H1 (cell line): ENCODE results near the gene ZNF282. TPM values are rescaled to one million over a fixed set of nuclear protein-coding genes. Genes with fewer than 3 reads are reported as not detected.
A peak's percentile ranks its signal among the peaks of the same experiment; 100 is the strongest.

ENCODE experiments used
- CTCF ChIA-PET: fragments of 300-600 bp; sonication (Branson Sonifier 250); formaldehyde crosslinking; loops from one replicate; lab custom pipeline; 2021; ENCODE audit not compliant: partially characterized antibody; lab: Charles Lee
- POLR2A ChIA-PET: fragments of 300-600 bp; sonication (Branson Sonifier 250); formaldehyde crosslinking; loops from one replicate; lab custom pipeline; 2021; ENCODE audit warnings: inconsistent platforms; ENCODE audit not compliant: partially characterized antibody; lab: Charles Lee
- DNase-seq, 2 experiments: peaks; one replicate each; pipeline versions ENCODE4 v3.0.0 to v3.0.0-alpha.2; 2010 to 2022; ENCODE audit warnings: low spot score in 2 of 2, low read depth in 1 of 2, mixed read lengths in 1 of 2
- FAIRE-seq: peaks from 2 replicates; lab custom pipeline; 2011; peaks lifted over from hg19 to GRCh38; lab: Jason Lieb, UNC
- H2AFZ ChIP-seq: 2 replicates; pipeline ENCODE4 v1.8.1; 2012; ENCODE audit warnings: low read length, inconsistent platforms
- H2AK5ac ChIP-seq: 2 replicates; pipeline ENCODE4 v1.6.1; 2013; ENCODE audit warnings: low read depth, low read length
- H2BK120ac ChIP-seq: replicated peaks from 2 replicates; pipeline ENCODE3; 2013; ENCODE audit warnings: low read depth, low read length, inconsistent platforms
- H2BK12ac ChIP-seq: 2 replicates; pipeline ENCODE4 v1.6.1; 2013; ENCODE audit warnings: low read depth, low read length
- H2BK15ac ChIP-seq: 2 replicates; pipeline ENCODE4 v1.6.1; 2013; ENCODE audit warnings: low read length
- H2BK20ac ChIP-seq: 2 replicates; pipeline ENCODE4 v1.6.1; 2013; ENCODE audit warnings: low read length
- H2BK5ac ChIP-seq: 2 replicates; pipeline ENCODE4 v1.6.1; 2013; ENCODE audit warnings: low read depth, low read length
- H3K14ac ChIP-seq: 2 replicates; pipeline ENCODE4 v1.6.1; 2013; ENCODE audit warnings: inconsistent platforms; ENCODE audit not compliant: insufficient read length
- H3K18ac ChIP-seq: 2 replicates; pipeline ENCODE4 v1.6.1; 2013; ENCODE audit warnings: low read length; ENCODE audit errors: extremely low read depth
- H3K23ac ChIP-seq: 2 replicates; pipeline ENCODE4 v1.6.1; 2013; ENCODE audit warnings: inconsistent platforms; ENCODE audit not compliant: insufficient read length
- H3K23me2 ChIP-seq: 2 replicates; pipeline ENCODE4 v1.6.1; 2013; ENCODE audit warnings: low read depth, low read length
- H3K27ac ChIP-seq: 2 replicates; pipeline ENCODE4 v1.6.1; 2011; ENCODE audit warnings: low read depth, low read length, inconsistent platforms
- H3K27me3 ChIP-seq, 4 experiments: replicated peaks in 1 of 4; 1 replicate in 1 of 4; 2 replicates in 3 of 4; pipeline versions ENCODE4 v1.6.1 to v1.8.1; 2011 to 2013; ENCODE audit warnings: low read length in 3 of 4, mild to moderate bottlenecking in 3 of 4, inconsistent platforms in 2 of 4, mixed read lengths in 2 of 4, moderate library complexity in 1 of 4; ENCODE audit not compliant: control insufficient read depth in 3 of 4, insufficient read depth in 3 of 4; ENCODE audit errors: extremely low read depth in 1 of 4
- H3K36me3 ChIP-seq, 4 experiments: 2 replicates each; pipeline versions ENCODE4 v1.6.1 to v1.8.1; 2011 to 2013; ENCODE audit warnings: mild to moderate bottlenecking in 4 of 4, low read length in 3 of 4, moderate library complexity in 2 of 4, control low read depth in 1 of 4, inconsistent platforms in 1 of 4; ENCODE audit not compliant: insufficient read depth in 4 of 4, control insufficient read depth in 2 of 4
- H3K4ac ChIP-seq: replicated peaks from 2 replicates; pipeline ENCODE3; 2013; ENCODE audit warnings: low read length, low read depth, mixed read lengths, inconsistent platforms; ENCODE audit not compliant: insufficient read length
- H3K4me1 ChIP-seq, 4 experiments: replicated peaks in 1 of 4; 1 replicate in 1 of 4; 2 replicates in 3 of 4; pipeline versions ENCODE4 v1.6.1 to v1.8.1; 2011 to 2013; ENCODE audit warnings: low read length in 3 of 4, inconsistent platforms in 2 of 4, mixed read lengths in 1 of 4; ENCODE audit not compliant: insufficient read depth in 4 of 4, control insufficient read depth in 3 of 4
- H3K4me2 ChIP-seq, 2 experiments: 2 replicates each; pipeline versions ENCODE4 v1.6.1 to v1.8.1; 2011 to 2013; ENCODE audit warnings: low read depth in 2 of 2, low read length in 2 of 2, control low read depth in 1 of 2, inconsistent platforms in 1 of 2, mild to moderate bottlenecking in 1 of 2; ENCODE audit not compliant: insufficient read depth in 1 of 2
- H3K4me3 ChIP-seq, 4 experiments: fragments of 200-600, 300-600 bp in 1 of 4; sonication (generic), shearing (Covaris generic), sonication (Bioruptor Twin) in 1 of 4; 2 replicates each; pipeline versions ENCODE4 v1.5.1 to v1.8.1; 2011 to 2016; ENCODE audit warnings: low read length in 4 of 4, low read depth in 3 of 4, control low read depth in 2 of 4, inconsistent platforms in 2 of 4, mild to moderate bottlenecking in 2 of 4, mixed read lengths in 1 of 4, moderate library complexity in 1 of 4; ENCODE audit not compliant: insufficient read depth in 2 of 4; ENCODE audit errors: extremely low read depth in 1 of 4
- H3K56ac ChIP-seq: replicated peaks from 2 replicates; pipeline ENCODE3; 2013; ENCODE audit warnings: low read depth, mild to moderate bottlenecking, mixed read lengths, low read length, inconsistent platforms; ENCODE audit not compliant: insufficient read length
- H3K79me1 ChIP-seq: 2 replicates; pipeline ENCODE4 v1.6.1; 2013; ENCODE audit warnings: low read depth, low read length, control low read depth
- H3K79me2 ChIP-seq, 2 experiments: 2 replicates each; pipeline versions ENCODE4 v1.6.1 to v1.8.1; 2012 to 2013; ENCODE audit warnings: low read length in 2 of 2, mild to moderate bottlenecking in 2 of 2, inconsistent platforms in 1 of 2; ENCODE audit not compliant: insufficient read depth in 2 of 2, control insufficient read depth in 1 of 2
- H3K9ac ChIP-seq, 4 experiments: replicated peaks in 1 of 4; 1 replicate in 1 of 4; 2 replicates in 3 of 4; pipeline versions ENCODE4 v1.6.1 to v1.8.1; 2011 to 2013; ENCODE audit warnings: low read depth in 3 of 4, low read length in 3 of 4, control low read depth in 2 of 4, mild to moderate bottlenecking in 2 of 4, moderate library complexity in 2 of 4, inconsistent platforms in 1 of 4; ENCODE audit errors: extremely low read depth in 1 of 4
- H3K9me3 ChIP-seq, 2 experiments: 2 replicates each; pipeline versions ENCODE4 v1.6.1 to v1.8.1; 2012 to 2013; ENCODE audit warnings: mild to moderate bottlenecking in 2 of 2, moderate library complexity in 2 of 2, control low read depth in 1 of 2, inconsistent platforms in 1 of 2, low read depth in 1 of 2, low read length in 1 of 2, mixed read lengths in 1 of 2; ENCODE audit not compliant: insufficient read depth in 2 of 2
- H4K20me1 ChIP-seq, 2 experiments: replicated peaks in 1 of 2; 2 replicates each; pipeline versions ENCODE3 to v1.8.1; 2011 to 2013; ENCODE audit warnings: inconsistent platforms in 2 of 2, low read length in 2 of 2, mild to moderate bottlenecking in 1 of 2; ENCODE audit not compliant: insufficient read depth in 2 of 2, control insufficient read depth in 1 of 2
- H4K5ac ChIP-seq: 2 replicates; pipeline ENCODE4 v1.6.1; 2013; ENCODE audit warnings: low read length, low read depth, mixed read lengths, inconsistent platforms; ENCODE audit not compliant: insufficient read length
- H4K8ac ChIP-seq: 2 replicates; pipeline ENCODE4 v1.8.0; 2013; ENCODE audit warnings: mild to moderate bottlenecking, moderate library complexity, low read length, inconsistent platforms; ENCODE audit not compliant: insufficient read depth; ENCODE audit errors: extremely low read depth
- H4K91ac ChIP-seq: replicated peaks from 2 replicates; pipeline ENCODE3; 2013; ENCODE audit warnings: low read length, mixed read lengths, inconsistent platforms; ENCODE audit not compliant: insufficient read length
- CREB1 ChIP-seq: IDR thresholded peaks from 2 replicates; pipeline ENCODE4 v1.6.1; 2012; ENCODE audit warnings: inconsistent platforms
- POLR2A ChIP-seq, 2 experiments: IDR thresholded peaks; 1 replicate in 1 of 2; 2 replicates in 1 of 2; pipeline ENCODE4 v1.6.1; 2011; ENCODE audit warnings: low read depth in 2 of 2, low read length in 2 of 2, mild to moderate bottlenecking in 2 of 2; ENCODE audit errors: control extremely low read depth in 1 of 2
- RAD21 ChIP-seq, 2 experiments: IDR thresholded peaks in 1 of 2; conservative IDR thresholded peaks in 1 of 2; 2 replicates each; pipeline ENCODE4 v1.6.1; 2011; ENCODE audit warnings: low read depth in 2 of 2, low read length in 2 of 2, improper control_type of control experiment in 1 of 2, inconsistent platforms in 1 of 2, mild to moderate bottlenecking in 1 of 2, moderate library complexity in 1 of 2
- RBBP5 ChIP-seq: IDR thresholded peaks from 2 replicates; pipeline ENCODE4 v1.7.1; 2012; ENCODE audit warnings: low read depth, mild to moderate bottlenecking, inconsistent platforms, low read length, moderate library complexity, borderline replicate concordance
- SRF ChIP-seq: IDR thresholded peaks from 2 replicates; pipeline ENCODE4 v1.6.1; 2011; ENCODE audit warnings: mild to moderate bottlenecking, low read depth, low read length, moderate library complexity
- TBP ChIP-seq: IDR thresholded peaks from 2 replicates; pipeline ENCODE4 v1.6.1; 2011; ENCODE audit warnings: low read depth, low read length, improper control_type of control experiment
- WGBS, 2 experiments: shearing (Covaris generic) in 1 of 2; methylation state at CpG; one replicate each; pipeline versions ENCODE4 v1.1.6 to v1.1.7; 2013 to 2015; ENCODE audit warnings: low lambda C conversion rate in 2 of 2, mixed read lengths in 2 of 2, inconsistent platforms in 1 of 2, low coverage in 1 of 2, missing lambda C conversion rate in 1 of 2; ENCODE audit not compliant: insufficient replicate concordance in 2 of 2, insufficient coverage in 1 of 2, insufficient read length in 1 of 2; ENCODE audit errors: extremely low coverage in 1 of 2, missing lambda C conversion rate in 1 of 2; 5-methylcytosine and 5-hydroxymethylcytosine counted together
- polyA plus RNA-seq, 7 experiments: library from polyadenylated mRNA; depleted of rRNA in 3 of 7; stranded (reverse) in 5 of 7; unstranded in 2 of 7; fragments of >200 nt in 5 of 7; fragments of 200-250 nt in 2 of 7; gene quantifications; 1 replicate in 5 of 7; 2 replicates in 1 of 7; 4 replicates in 1 of 7; pipeline versions ENCODE4 v1.2.1 to v1.2.3, GENCODE V29; 2011 to 2013; ENCODE audit warnings: missing spikeins in 2 of 7, mixed read lengths in 2 of 7
- total RNA-seq: library from RNA; stranded (reverse); fragmentation: NEBNext Ultra II Directional; extraction: Animal tissue kit (Norgen Biotek cat#: 25700); gene quantifications from 2 replicates; pipeline ENCODE4 v1.2.1, GENCODE V29; 2021
- TF ChIP-seq, protein P1 (sequence below): IDR thresholded peaks from 2 replicates; pipeline ENCODE4 v1.6.1; 2012; ENCODE audit warnings: inconsistent platforms
- TF ChIP-seq, protein P2 (sequence below): IDR thresholded peaks from 2 replicates; pipeline ENCODE4 v1.6.1; 2011; ENCODE audit warnings: low read length, improper control_type of control experiment

The ZNF282 gene
- total and polyA plus RNA-seq, 2 of the 8 experiments (the other 6 are each of a cell fraction or from before 2014, with no cell fraction given), result 16.9 to 36.3 TPM

DNA sequence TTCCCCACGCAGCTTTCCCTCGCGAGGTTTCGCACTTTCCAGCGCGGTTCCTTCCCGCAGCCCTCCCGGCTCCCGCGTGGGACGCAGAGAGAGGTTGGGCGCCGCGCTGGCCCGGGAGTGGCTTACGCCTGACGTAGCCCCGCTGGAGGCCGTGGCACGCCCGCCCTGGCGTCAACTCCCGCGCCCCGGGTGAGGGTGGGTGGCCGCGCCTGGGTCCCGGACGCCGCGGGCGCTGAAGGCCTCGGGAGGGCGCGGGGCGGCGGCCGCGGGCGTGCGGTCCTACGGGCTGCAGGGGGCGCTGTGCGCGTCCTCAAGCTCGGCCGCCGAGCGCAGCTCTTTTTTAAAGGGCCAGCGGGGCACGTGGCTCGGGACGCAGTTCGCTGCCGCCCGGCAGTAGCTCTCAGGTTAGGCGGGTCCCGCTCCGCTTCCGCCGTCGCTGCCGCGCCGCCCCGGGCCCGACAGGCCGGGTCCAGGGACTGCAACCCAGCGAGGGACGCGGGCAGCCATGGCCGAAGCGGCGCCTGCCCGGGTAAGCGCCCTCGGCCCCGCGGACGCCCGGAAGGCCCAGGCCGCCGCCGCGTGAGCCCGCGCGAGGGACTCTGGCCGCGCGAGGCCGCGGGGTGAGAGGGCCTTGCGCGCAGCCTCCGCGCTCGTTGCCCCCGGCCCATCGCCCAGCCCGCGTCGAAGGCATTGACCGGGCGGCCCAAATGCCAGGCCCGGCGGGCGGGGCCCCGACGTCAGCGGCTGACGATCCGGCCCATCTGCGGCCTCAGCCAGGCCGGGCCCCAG, 66.7 kb downstream of the ZNF282 start, which contains the start of gene ZNF783:
ZNF783 (plus strand) TSS at position 368 of the 789 bp plus-strand sequence; CDS start at position 506, 138 bp downstream.
- peaks cover 0 to 3% (median 0%) of the 10 kb centered on the region in 4 experiments; a peak in 1 of 7 replicates for H3K4me1 ChIP-seq
- H3K23me2 ChIP-seq, result peaks cover 7% of the 10 kb centered on the region; the same call in 1 of the 2 replicates
- H3K4ac ChIP-seq, result no peak within 1 kb of the TSS
- no peak within 1 kb of the TSS for H2AK5ac ChIP-seq
- H2AFZ ChIP-seq, result peak within 1 kb of the TSS; percentile 86; the same call in 1 of the 2 replicates
- WGBS, 2 experiments, result 2% methylated on average over 66 of the region's 115 CpGs; no CpG with 5 or more reads in 1 of the 2 experiments
- no peak within 1 kb of the TSS for H3K23ac ChIP-seq
- H4K20me1 ChIP-seq, result no peaks in the 10 kb centered on the region
- H4K8ac ChIP-seq, result peak within 1 kb of the TSS; percentile 93
- H2BK12ac ChIP-seq, result no peak within 1 kb of the TSS; the same call in 1 of the 2 replicates
- peaks cover 0 to 2% (median 1%) of the 10 kb centered on the region in 4 experiments; a peak in 1 of 7 replicates for H3K27me3 ChIP-seq
- H4K5ac ChIP-seq, result peak within 1 kb of the TSS; percentile 36
- H2BK5ac ChIP-seq, result no peak within 1 kb of the TSS
- peaks cover 2 to 9% (median 5%) of the 10 kb centered on the region in 4 experiments; a peak in 4 of 8 replicates for H3K36me3 ChIP-seq
- H2BK15ac ChIP-seq, result no peak within 1 kb of the TSS
- peak within 1 kb of the TSS; percentile 10 to 92 (median 84) for H3K9ac ChIP-seq
- peak within 1 kb of the TSS; percentile 81; the same call in 1 of the 2 replicates for H3K27ac ChIP-seq
- H4K91ac ChIP-seq, result peak within 1 kb of the TSS; percentile 73
- no peak for FAIRE-seq
- no peak within 1 kb of the TSS for H2BK120ac ChIP-seq
- H3K4me3 ChIP-seq, result peak within 1 kb of the TSS; percentile 47 to 73 (median 50)
- H3K4me2 ChIP-seq, result peak within 1 kb of the TSS; percentile 71 to 90
- no peak within 1 kb of the TSS for H2BK20ac ChIP-seq
- no peaks in the 10 kb centered on the region for H3K79me1 ChIP-seq
- no peak within 1 kb of the TSS for H3K14ac ChIP-seq
- DNase-seq, result peak; percentile 50 to 88
- no peaks in the 10 kb centered on the region for H3K79me2 ChIP-seq
- ChIA-PET POLR2A (interaction anchor here (0.7 to 2.8 kb wide), 19 partner anchors 9 to 306 kb away, joined by 3 to 9 read pairs (median 4); no protein-coding TSS in a partner anchor), CTCF (interaction anchor here (0.7 to 3.1 kb wide), 22 partner anchors 10 to 401 kb away, joined by 3 to 21 read pairs (median 5); partner anchors contain the start of gene ZNF777)
- peak within 1 kb of the TSS; percentile 9 for H3K56ac ChIP-seq
- peak within 1 kb of the TSS; percentile 83 for H3K18ac ChIP-seq
- no peaks in the 10 kb centered on the region for H3K9me3 ChIP-seq
- TF ChIP-seq TBP (peak; percentile 65; the same call in 1 of the 2 replicates), SRF (peak; percentile 30; the same call in 1 of the 2 replicates), RBBP5 (no peak), CREB1 (peak; percentile 67), POLR2A (IDR thresholded peaks at IDR 0.05; ENCODE audit: control extremely low read depth in 1 of 2, low read depth in 2 of 2, low read length in 2 of 2) (peak; percentile 46 to 75), RAD21 (IDR thresholded peaks at IDR 0.05 in 1 of 2, conservative IDR thresholded peaks at IDR 0.05 in 1 of 2; ENCODE audit: low read depth in 2 of 2, low read length in 2 of 2) (peak; percentile 50 to 73)
- TF ChIP-seq, protein P1, sequence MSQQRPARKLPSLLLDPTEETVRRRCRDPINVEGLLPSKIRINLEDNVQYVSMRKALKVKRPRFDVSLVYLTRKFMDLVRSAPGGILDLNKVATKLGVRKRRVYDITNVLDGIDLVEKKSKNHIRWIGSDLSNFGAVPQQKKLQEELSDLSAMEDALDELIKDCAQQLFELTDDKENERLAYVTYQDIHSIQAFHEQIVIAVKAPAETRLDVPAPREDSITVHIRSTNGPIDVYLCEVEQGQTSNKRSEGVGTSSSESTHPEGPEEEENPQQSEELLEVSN, result peak; percentile 95
- TF ChIP-seq, protein P2, sequence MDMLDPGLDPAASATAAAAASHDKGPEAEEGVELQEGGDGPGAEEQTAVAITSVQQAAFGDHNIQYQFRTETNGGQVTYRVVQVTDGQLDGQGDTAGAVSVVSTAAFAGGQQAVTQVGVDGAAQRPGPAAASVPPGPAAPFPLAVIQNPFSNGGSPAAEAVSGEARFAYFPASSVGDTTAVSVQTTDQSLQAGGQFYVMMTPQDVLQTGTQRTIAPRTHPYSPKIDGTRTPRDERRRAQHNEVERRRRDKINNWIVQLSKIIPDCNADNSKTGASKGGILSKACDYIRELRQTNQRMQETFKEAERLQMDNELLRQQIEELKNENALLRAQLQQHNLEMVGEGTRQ, result peak; percentile 71
